RWPE2 (cell line): ENCODE results near the gene DAP3.
A peak's percentile ranks its signal among the peaks of the same experiment; 100 is the strongest.
"Not testable (repeated sequence)": the region's sequence is repeated elsewhere in the genome, so short reads cannot be mapped to it uniquely, and the experiment has no call there.

Experiments used
- ATAC-seq: fragments of 200-7000 bp; cut with Tn5 transposase; 3 replicates; pipeline ENCODE4 v1.9.1; 2021; ENCODE audit warnings: low read depth
- DNase-seq: peaks from one replicate; pipeline ENCODE4 v3.0.0-alpha.2; 2020; ENCODE audit warnings: low spot score
- H3K27ac ChIP-seq: fragments of 450-650 bp; 2 replicates; pipeline ENCODE4 v1.5.1; 2017; ENCODE audit warnings: mild to moderate bottlenecking; ENCODE audit not compliant: poor library complexity, severe bottlenecking
- H3K27me3 ChIP-seq: fragments of 250-450 bp; sonication (Bioruptor Pico); 2 replicates; pipeline ENCODE4 v1.5.1; 2021; ENCODE audit warnings: mild to moderate bottlenecking, moderate library complexity; ENCODE audit not compliant: insufficient read depth, poor library complexity, severe bottlenecking
- H3K36me3 ChIP-seq: fragments of 250-450 bp; sonication (Bioruptor Pico); 2 replicates; pipeline ENCODE4 v1.5.1; 2020; ENCODE audit warnings: low read depth, mild to moderate bottlenecking, moderate library complexity
- H3K4me1 ChIP-seq: fragments of 250-450 bp; sonication (Bioruptor Pico); 2 replicates; pipeline ENCODE4 v1.5.1; 2021; ENCODE audit warnings: mild to moderate bottlenecking, moderate library complexity; ENCODE audit not compliant: insufficient read depth, poor library complexity, severe bottlenecking
- H3K4me3 ChIP-seq: fragments of 250-450 bp; sonication (Bioruptor Pico); 2 replicates; pipeline ENCODE4 v1.5.1; 2021; ENCODE audit warnings: mild to moderate bottlenecking, moderate library complexity; ENCODE audit not compliant: severe bottlenecking
- H3K9me3 ChIP-seq: fragments of 250-450 bp; sonication (Bioruptor Pico); 2 replicates; pipeline ENCODE4 v1.5.1; 2021; ENCODE audit warnings: mild to moderate bottlenecking, moderate library complexity; ENCODE audit not compliant: severe bottlenecking
- CTCF ChIP-seq: fragments of 450-650 bp; IDR thresholded peaks from one replicate; pipeline ENCODE4 v1.5.1; 2017; ENCODE audit warnings: mild to moderate bottlenecking, moderate library complexity; ENCODE audit not compliant: poor library complexity, severe bottlenecking

Gene DAP3

GRCh38 chr1:155671750-155672149, 17.1 kb upstream of the DAP3 start:
- no peak for TF ChIP-seq CTCF
- H3K4me1 ChIP-seq: no peaks in the 10 kb centered on the region
- no peaks in the 10 kb centered on the region for H3K27me3 ChIP-seq
- no peak for ATAC-seq
- no peak for DNase-seq
- no peak overlapping the region for H3K27ac ChIP-seq
- H3K36me3 ChIP-seq: peaks cover 96% of the 10 kb centered on the region
- no peak overlapping the region for H3K4me3 ChIP-seq
- H3K9me3 ChIP-seq: no peaks in the 10 kb centered on the region

GRCh38 chr1:155673003-155673402, 15.9 kb upstream of the DAP3 start:
- Histone ChIP-seq H3K4me3 (no peak overlapping the region), H3K27ac (no peak overlapping the region), H3K4me1 (no peaks in the 10 kb centered on the region), H3K9me3 (no peaks in the 10 kb centered on the region), H3K36me3 (peaks cover 98% of the 10 kb centered on the region), H3K27me3 (no peaks in the 10 kb centered on the region)
- no peak for TF ChIP-seq CTCF
- ATAC-seq (no peak), DNase-seq (no peak)

- Histone ChIP-seq H3K4me3 (no peak overlapping the region), H3K27me3 (no peaks in the 10 kb centered on the region), H3K36me3 (peaks cover 71% of the 10 kb centered on the region), H3K4me1 (no peaks in the 10 kb centered on the region), H3K9me3 (no peaks in the 10 kb centered on the region), H3K27ac (no peak overlapping the region)
- no peak for TF ChIP-seq CTCF
- DNase-seq (no peak), ATAC-seq (peak; percentile 54)
Measured at GRCh38 chr1:155678027-155678426, 10.9 kb upstream of the DAP3 start.

- ATAC-seq, H3K4me1 ChIP-seq, H3K4me3 ChIP-seq, H3K9me3 ChIP-seq, DNase-seq, H3K27ac ChIP-seq, H3K27me3 ChIP-seq: not testable (repeated sequence)
- H3K36me3 ChIP-seq: peaks cover 67% of the 10 kb centered on the region
Measured at GRCh38 chr1:155678992-155679391, 9.9 kb upstream of the DAP3 start.

- DNase-seq (no peak), ATAC-seq (no peak)
- H3K27me3 ChIP-seq: no peaks in the 10 kb centered on the region
- H3K9me3 ChIP-seq: no peaks in the 10 kb centered on the region
- TF ChIP-seq CTCF: no peak
- peaks cover 13% of the 10 kb centered on the region for H3K4me1 ChIP-seq
- no peak overlapping the region for H3K27ac ChIP-seq
- H3K4me3 ChIP-seq: no peak overlapping the region
- peaks cover 61% of the 10 kb centered on the region for H3K36me3 ChIP-seq
Measured at GRCh38 chr1:155680531-155680930, 8.4 kb upstream of the DAP3 start.
